GM18511 (cell line): ENCODE data around the gene ADAM23.

ENCODE experiments used
- ATAC-seq: cut with Tn5 transposase; IDR thresholded peaks from one replicate; pipeline ENCODE4 v1.9.1; 2021; ENCODE audit warnings: mild to moderate bottlenecking, moderate library complexity; ENCODE audit not compliant: unreplicated experiment

Gene ADAM23

DNA sequence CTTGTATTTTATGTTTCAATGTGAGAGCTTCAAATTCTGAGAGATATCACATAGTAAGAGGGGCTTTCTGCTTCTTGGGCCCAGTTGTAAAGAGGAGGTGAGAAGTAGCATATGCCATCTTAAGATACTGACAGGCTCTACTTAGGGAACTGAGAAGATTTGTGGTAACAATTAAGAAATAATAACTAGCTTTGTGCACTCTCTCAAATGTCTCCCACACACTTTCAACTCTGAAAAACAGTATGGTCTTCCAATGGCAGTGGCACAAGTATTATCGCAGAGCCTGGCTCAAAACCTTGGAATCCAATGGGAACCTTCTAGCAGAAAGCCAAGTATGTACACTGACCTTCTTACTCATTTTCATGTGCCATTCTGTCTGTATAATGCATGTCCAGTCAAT lies 118.6 kb downstream of the ADAM23 start:
- no peak for ATAC-seq

DNA sequence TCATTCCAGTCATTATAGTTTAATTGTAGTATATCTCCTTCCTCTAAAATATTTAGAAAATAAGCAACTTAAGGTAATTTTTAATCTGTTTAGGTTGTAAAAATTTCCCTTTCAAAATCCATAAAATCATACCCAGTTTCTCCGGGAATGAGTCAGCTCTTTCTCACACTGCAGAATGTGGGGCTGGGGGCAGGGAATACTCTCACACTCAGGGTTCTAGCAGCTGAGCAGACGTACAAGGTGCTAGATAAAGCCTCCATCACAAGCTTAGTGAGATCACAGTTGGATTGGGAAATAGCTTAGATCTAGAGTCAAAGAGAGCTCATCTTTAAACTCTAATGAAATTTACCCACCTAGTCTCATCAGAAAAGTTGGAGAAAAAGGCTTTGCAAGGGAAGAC lies 119.0 kb downstream of the ADAM23 start:
- ATAC-seq, result no peak

DNA sequence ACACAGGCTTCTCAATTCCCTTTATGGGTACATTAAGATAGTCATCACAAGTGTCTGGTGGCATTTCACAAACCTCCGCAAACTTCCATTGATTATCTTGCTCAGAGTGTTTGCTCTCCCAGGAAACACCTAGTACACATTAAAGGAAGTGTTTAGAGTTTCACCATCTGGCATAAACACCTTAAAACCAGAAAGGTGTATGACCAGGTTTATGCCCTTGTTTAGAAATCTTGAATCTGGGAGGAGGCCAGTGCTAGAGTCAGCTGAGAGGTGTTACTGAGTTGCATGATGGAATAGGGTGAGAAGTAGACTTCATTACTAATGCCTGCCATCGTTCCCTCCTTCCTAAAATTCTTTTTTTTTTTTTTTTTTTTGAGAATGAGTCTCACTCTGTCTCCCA lies 120.0 kb downstream of the ADAM23 start:
- ATAC-seq, result no peak

DNA sequence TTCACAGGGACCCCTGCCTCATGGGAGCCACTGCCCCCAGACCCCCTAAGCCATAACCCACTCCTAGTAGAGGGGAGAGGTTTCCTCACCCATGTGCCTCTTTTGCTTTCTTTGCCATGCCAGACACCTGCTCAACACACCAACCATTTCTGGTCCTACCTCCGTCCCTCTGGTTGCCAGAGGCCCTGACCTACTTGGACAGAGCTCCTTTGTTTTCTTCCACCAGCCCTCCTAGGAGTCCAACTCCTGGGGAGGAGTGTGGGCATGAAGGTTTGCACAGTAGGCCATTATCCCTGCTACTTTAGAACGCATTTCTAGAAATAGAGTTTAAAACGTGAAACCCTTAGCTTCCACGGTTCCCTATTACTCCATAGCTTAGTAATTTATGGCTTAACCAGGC lies 122.3 kb downstream of the ADAM23 start:
- ATAC-seq, result no peak

DNA sequence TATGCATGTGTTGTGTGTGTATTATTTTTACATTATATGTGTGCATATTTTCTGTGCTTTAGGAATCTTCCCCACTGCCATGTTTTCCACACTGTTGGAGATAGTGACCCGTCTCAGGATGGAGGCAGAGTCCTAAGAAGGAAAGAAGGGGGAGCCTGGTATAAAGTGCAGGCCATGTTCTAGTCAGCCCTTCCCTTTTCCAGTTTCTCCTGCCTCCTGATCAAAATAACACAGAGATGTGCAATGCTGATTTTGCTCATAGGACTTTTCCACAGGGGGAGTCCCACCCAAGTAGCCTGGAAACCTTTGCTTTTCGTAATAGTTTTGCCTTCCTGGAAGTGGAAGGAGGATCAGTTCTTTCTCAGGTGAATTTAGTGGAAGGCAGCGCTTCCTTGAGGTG lies 126.1 kb downstream of the ADAM23 start:
- ATAC-seq, result no peak

DNA sequence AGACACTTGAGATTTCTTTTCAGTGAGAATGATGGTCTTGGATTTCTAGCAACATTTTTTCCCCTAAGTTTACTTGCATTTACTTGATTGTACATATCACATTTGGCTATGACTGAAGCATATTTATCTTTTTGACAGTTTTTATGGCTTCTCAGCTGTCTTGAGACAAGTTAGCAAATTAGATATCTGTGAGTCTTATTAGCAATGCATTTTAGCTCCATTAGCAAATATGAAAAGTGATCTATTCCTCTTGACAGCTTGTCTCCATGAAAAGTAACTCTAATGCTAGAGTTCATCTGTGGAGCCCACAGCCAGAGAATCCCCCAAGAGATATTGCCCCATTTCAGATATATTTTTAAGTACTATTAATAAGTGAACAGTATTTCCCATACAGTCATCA lies 126.9 kb downstream of the ADAM23 start:
- no peak for ATAC-seq

DNA sequence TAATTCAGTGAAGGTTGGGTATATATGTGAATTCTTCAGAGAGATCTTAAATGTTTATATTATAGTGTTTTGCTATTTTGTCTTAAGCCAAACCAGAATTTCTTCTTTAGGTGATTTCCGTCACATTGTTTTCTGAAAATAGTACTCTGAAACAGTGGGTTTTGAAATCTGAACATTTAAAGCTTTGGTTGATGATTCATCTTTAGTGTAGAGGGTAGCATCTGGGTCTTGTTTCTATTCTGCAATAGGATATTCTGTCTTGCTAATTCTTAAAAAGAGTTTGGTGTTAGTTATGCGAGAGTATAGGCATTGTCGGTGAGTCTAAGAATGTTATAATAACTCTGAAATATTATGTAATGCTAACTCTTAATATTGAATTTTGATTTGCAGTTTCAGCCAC lies 129.4 kb downstream of the ADAM23 start:
- no peak for ATAC-seq

DNA sequence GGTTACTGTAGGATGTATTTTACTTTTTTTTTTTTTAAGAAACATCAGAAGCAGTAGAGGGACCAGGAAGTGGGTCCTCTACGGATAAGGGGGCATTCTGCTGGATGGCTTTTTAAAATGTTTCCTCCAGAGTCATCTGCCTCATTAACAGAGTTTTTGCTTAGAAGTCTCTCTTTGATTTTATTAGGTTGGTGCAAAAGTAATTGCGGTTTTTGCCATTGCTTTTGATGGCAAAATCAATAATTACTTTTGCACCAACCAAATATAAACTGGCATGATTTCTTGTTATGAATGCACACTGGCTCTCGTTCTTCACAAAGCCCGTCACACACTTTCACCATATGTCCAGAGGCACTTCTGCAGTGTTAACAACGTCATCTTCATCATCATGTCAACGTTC lies 130.5 kb downstream of the ADAM23 start:
- ATAC-seq, result no peak

DNA sequence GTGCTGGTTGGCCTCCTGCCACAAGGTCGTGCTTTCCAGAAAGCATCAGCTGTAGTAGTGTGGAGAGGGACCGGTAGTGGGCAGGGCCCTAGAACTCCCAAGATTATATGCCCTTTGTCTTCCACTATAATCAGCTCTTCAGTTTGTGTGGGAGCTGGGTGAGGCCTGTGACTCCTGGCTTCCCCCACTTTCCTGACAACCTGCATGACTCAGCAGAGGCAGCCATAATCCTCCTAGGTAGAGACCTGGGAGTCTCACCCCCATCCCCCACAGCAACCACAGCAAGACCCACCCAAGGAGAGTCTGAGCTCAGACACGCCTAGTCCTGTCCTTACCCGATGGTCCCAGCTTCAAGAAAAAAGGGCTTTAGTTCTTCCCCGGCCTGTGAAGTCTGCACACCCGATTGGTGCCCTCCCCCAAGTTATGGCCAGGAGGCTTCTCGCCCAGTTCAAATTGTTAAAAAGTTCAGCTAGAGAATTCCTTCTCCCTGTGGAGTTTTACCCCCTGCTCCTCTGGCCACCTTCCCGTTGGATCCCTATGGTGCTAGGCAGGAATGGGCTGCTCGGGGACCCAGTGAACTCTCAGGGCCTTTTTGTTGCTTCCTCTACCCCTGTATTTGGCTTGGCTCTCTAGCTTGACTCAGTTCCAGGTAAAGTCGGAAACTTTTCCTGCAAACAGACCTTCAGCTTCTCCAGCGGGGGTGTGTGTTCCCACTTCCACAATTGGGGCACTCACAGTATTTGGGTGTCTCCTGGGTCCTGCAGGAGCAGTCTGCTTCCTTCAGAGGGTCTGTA lies 141.2 kb downstream of the ADAM23 start:
- ATAC-seq, result no peak

DNA sequence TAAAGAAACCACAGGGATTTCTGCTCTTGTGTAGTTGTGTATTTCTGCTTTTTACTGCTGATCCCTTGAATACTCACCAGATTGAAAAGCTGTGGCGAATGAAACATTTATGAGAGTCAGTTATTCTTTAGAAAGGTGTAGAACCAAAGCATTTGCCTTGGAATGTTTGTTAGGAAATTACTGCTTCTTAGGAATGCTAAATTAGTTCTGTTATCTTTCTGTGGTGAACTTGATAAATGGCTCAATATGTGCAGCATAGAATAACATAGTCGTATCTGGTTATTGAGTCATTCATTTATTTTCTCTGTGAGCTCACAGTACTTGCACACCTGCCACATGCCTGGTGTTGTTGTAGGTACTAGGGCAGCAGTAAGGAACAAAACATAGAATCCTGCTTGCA lies 142.0 kb downstream of the ADAM23 start:
- ATAC-seq, result no peak

DNA sequence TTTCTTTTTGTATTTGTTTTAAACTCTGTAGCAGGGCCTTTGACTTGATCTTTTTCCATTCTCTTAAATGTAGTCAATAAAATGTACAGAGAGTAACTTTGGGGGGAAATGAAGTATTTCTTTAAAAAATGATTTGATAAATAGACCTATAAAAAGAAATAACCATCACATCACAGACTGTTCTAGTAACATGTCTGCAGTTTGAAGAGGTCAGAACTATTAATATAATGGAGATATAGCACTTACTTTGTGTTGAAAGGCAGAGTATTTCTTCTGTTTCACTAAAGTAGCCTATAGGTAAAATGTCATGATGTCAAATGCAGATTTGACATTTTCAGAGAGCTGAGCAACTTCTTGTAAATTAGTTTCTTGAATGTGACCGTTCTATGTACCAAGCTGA lies 143.3 kb downstream of the ADAM23 start:
- ATAC-seq, result no peak

DNA sequence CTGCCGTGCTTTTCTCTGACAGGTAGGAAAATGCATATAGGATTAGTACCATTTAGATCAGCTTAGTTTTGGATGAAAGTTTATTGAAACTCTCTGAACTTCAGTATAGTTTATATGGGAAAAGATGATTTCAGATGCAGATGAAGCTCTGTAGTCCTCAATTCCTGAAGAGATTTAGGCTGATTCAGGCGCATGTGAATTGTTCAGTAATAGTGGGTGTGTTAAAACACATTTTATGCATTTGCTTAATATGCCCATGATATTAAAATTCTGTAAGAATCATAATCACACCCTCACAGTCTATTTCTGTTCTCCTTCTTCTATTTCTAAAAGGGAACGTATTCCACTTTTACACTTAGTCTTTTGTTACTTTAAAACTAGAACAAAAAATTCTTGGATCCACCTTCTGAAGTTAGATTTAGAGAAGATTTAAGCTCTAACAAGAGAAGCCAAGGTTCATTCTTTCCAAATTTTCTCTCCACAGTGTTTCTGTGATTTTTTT lies 154.4 kb downstream of the ADAM23 start:
- no peak for ATAC-seq

DNA sequence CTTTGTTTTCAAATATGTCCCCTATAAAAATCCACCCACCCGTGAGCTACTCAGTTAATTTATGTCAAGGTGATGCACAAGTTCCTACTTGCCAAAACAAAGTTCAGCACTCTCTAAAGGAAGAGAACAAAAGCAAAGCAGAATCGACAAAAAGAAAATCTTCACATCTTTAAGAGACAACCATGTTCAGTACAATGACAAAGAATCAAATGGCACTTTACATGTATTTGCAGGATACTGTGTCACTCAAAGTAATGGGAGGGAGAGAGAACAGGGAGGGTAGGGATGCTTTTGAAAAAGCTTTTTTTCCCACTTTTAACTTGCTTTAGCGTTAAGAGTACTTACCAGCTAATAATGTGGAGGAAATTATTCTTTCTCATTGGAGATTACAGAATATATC lies 159.9 kb downstream of the ADAM23 start:
- no peak for ATAC-seq

DNA sequence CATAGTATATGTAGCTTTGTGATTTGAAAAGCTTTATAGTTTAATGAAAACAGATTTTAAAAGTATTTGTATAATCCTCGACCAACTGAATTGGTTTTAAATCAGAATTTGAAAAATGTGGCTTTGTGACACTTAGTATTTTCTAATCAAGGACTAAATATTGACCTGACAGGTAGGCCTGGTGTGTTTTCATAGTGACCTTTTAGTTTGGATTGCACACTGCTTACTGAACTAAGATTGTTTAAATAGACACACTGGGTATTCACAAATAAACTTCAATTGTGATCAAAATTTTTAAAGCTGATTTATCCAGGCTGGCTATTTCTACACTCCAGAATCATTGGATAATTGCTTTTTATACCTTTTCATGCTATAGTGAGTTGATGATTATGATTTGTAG lies 167.1 kb downstream of the ADAM23 start:
- ATAC-seq, result no peak

DNA sequence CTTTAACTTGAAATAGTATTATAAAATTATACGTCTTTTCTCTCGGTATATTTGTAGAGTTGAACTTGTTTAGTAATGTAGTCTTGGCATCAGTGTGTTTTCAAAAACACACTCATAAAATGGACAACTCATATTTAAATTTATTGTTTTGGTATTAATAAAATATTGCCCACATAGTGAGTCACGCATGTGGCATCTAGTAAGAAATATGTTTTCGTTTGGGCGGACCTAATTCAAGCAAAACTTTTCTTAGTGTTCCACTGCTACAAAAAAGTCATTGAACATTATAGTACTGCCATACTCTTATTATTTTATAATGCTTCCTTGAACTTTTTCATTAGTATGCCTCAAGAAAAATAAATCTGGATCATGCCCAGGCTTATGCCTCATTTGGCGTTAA lies 167.9 kb downstream of the ADAM23 start:
- no peak for ATAC-seq

DNA sequence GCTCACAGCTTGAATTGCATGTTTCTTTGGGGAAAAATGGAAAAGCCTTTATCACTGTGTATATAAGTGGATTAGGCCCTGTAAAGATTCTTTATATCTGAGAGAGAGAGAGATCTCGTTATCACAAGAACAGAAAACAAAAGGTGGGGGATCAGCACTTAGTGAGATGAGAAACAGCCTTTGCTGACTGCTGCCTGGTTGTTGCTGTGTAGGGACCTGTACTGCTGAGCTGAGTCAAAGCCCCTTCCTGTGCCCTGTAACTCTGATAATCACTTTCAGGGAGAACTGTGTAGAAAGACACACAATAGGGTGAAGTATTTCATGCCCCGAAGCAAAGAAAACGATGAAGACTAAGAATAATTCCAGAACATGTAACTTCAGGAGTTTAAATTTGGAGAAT lies 168.4 kb downstream of the ADAM23 start:
- no peak for ATAC-seq

DNA sequence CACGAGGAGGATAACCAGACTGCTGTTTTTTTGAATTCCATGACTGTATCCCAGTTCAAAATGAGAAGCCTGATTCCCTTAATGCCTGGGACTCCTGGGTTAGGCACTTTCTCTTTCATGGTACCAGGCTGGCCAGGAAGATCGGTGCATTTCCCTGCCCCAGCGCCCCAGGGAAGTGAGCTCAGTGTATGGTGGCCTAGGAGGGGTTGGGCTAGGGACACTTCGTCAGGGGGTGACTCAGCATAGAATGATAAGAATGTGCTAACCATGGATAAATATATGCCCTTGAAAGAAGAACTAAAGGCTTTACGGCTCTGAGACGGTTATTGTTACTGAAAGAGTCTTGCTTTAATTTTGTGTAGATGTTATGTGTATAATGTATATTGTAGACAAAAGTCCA lies 171.5 kb downstream of the ADAM23 start:
- ATAC-seq, result no peak

DNA sequence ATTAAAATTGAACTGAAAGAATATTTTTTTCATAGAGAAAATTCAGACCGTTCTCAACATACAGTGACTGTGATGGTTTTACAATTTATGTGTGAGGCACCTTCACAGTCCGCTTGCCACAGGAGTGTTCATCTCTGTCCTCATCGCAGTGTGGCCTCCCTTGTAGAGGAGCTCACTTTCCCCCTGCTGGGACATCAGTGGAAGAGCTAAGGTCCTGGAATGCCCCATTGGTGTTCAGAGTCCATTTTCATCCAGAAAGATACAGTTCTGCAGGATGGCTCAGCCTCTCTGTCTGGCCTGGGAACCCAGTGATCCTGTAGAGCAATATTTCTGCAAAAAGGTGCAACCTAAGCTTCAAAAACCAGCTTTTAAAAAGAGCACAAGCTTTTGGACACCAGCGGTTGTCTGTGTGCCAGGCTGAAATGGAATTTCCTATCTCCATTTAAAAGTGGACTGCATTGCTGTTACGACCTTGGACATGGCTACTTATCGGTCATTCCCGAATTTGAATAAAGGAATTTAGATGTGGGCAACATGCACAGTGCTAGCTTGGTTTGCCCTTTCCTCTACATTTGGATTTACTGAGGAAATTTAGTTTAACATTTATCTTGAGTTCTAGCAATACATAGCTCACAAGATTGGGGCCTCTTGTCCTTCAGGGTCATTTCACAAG lies 172.2 kb downstream of the ADAM23 start:
- no peak for ATAC-seq

DNA sequence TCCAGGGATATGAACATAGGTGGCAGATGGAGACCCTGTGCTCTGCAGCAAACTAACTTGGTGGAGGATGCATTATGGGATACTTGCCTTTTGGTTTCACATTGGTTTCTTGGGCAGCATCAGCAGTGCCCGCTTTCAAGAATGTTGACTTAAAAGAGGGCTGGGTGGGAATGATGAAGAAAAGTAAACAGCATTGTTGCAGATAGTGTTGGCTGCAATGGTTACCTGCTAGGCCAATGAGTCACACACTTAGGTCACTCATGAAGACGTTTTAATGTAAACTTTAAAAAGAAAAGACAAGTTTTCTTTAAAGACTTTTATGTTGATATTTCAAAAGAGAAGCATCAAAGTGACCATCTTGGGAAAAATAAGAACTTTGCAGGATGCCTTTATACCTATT lies 172.8 kb downstream of the ADAM23 start:
- ATAC-seq, result no peak

DNA sequence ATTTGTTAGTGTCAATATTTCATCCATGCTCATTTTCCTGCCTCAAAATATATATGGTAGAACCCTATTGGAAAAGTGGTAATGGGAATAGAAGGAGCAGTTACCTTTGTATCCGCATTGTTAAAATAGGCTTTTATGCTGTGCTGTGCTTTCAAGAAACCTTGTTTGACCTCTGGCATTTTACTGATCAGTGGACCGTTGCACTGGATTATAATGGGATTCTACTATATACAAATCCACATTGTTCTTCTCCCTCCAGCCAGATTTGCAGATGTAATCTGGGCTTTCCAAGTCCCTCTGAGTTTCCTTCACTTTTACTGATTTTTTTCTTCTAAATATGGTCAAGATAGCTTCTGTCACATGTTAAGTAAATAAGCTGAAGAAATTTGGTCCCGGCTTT lies 175.7 kb downstream of the ADAM23 start:
- ATAC-seq, result no peak

DNA sequence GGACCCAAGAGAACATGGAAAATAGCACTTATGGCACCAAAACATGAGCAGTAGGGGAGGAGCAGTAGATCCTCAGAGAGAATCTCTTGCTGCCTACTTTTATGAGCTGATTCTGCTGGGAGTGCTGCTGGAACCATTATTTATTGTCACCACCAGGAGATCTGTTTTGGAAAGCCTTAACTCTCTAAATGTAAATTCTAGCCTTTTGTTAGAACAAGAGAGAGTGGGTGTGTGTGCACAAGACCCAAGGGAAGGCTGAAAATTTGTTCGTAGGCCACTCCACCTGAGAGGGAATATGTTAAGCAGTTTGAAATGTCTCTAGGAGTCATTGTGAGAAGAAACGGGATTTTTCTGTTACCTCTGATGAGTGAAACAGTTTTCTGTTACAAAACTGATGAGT lies 182.8 kb downstream of the ADAM23 start:
- no peak for ATAC-seq

DNA sequence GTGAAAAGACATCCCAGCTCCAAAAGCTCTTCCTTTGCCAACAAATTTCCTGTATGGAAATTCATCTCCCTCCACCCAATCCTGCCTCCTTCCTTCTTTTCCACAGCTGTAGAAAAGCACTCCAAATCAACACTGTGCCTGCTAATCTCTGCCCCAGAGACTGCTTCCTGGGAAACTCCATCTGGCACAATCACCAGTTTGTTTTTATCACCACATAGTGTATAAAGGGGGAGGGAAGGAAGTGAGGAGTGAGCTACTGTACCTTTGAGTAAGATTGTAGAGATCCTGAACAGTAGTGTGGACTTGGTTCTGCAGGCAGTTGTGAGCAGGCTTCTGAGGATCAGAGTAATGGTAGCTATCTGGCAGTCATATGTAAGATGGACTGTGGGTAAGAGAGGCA lies 184.3 kb downstream of the ADAM23 start:
- no peak for ATAC-seq

DNA sequence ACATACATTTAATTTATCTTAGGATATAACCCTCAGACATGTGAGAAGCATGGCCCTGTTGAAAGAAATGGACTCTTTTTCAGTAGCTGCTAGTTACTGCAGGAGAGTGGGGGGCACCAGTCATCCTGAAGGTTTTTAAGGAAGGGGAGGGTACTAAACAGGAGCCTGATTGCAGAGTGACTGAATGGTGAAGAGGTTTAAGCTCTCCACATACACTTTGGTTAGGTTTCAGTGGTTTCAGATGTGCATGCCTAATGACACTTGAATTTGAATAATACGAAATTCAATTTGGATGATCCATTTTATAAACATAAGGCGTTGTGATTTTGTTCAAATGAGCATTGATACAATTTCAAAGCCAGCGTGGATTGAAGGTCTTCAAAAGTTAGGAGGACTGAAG lies 188.0 kb downstream of the ADAM23 start:
- no peak for ATAC-seq
